Fibroblast of pulmonary artery (primary cell): ENCODE results near the gene ABCC10.
"Not testable (repeated sequence)": the region's sequence is repeated elsewhere in the genome, so short reads cannot be mapped to it uniquely, and the experiment has no call there.

Experiments used
- DNase-seq: peaks from one replicate; pipeline ENCODE4 v3.0.0-alpha.2; 2010; ENCODE audit warnings: low read depth
- H3K4me3 ChIP-seq: replicated peaks from 2 replicates; pipeline ENCODE4 v1.5.1; 2011; ENCODE audit warnings: low read depth, mild to moderate bottlenecking, control low read depth, low read length, moderate library complexity
- TF ChIP-seq, protein P1 (sequence below): IDR thresholded peaks from 2 replicates; pipeline ENCODE4 v1.5.1; 2011; ENCODE audit warnings: mild to moderate bottlenecking, control low read depth, low read length, inconsistent platforms; ENCODE audit errors: missing control alignments

ABCC10 gene

DNA sequence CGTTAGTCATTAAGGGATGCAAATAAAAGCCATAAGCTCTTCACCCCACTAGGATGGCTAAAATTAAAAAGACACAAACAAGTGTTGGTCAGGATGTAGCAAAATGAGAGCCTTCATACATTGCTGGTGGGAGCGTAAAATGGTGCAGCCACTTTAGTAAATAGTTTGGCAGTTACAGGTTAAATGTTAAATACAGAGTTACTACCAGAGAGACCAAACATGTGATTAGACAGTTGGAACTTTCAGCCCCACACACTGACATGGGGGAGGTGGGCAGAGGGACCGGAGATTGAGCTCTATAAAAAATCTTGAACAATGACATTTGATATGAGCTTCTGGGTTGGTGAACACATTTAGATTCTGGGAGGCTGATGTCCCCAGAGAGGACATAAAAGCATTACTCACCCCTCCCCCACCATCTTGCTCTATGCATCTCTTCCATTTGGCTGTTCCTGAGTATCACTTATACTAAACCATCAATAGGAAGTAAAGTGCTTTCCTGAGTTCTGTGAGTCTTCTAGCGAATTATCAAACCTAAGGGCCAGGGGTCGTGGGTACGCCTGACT lies 37.5 kb upstream of the ABCC10 start:
- TF ChIP-seq, protein P1, sequence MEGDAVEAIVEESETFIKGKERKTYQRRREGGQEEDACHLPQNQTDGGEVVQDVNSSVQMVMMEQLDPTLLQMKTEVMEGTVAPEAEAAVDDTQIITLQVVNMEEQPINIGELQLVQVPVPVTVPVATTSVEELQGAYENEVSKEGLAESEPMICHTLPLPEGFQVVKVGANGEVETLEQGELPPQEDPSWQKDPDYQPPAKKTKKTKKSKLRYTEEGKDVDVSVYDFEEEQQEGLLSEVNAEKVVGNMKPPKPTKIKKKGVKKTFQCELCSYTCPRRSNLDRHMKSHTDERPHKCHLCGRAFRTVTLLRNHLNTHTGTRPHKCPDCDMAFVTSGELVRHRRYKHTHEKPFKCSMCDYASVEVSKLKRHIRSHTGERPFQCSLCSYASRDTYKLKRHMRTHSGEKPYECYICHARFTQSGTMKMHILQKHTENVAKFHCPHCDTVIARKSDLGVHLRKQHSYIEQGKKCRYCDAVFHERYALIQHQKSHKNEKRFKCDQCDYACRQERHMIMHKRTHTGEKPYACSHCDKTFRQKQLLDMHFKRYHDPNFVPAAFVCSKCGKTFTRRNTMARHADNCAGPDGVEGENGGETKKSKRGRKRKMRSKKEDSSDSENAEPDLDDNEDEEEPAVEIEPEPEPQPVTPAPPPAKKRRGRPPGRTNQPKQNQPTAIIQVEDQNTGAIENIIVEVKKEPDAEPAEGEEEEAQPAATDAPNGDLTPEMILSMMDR = no peak
- H3K4me3 ChIP-seq = no peak overlapping the region
- DNase-seq = no peak

DNA sequence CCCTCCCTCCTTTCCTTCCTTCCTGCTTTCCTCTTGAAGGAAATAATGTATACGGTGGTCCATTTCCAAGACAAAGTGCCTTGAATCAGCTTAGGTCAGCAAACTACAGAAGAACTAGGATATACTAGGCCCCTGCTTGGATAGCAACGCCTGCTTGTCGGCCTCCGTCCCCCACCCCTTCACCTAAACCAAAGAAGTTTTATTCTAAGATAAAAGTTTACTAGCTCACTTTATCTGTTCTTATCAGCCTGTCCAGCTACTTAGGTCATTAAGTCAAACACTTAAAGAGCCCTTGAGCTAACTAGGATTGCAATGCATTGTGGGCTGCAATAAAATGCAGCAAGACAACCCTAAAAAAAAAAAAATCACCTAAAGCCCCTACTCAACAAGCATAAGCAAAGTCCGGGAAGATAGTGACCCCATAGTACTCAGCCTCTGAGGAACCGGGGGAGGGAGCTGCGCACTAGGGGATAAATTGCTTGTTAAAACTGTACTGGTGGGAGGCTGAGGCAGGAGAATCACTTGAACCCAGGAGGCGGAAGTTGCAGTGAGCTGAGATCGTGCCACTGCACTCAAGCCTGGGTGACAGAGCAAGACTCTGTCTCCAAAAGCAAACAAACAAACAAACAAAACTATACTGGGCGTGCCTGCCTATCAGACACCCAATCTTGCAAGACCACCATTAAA lies 36.4 kb upstream of the ABCC10 start:
- DNase-seq = not testable (repeated sequence)

DNA sequence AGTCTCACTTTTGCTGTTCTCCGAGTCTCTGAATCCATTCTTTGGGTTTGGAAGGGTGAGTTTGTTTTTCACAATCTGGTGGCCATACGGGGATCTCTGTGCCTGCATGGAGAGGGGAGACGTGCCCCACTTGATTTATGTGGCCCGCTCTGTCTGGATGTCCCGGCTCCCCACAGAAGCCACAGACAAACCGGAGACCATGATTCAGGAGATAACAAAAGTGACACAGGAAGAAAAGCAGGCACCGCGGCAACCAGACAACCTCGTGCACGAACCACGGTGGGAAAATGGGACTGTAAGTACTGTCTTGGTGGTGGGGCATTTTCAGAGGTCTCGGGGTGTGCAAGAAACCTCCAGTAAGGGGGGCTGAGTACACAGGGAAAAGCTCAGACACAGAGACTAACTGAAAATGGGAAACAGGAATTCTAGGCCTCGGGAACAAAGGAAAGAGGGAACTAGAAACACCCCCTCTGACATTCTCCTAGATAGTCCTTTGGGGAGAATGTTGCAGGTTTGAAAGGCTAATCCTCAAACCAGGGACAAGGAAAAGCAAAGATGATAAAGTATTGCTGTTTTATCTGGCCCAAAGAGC lies 35.8 kb upstream of the ABCC10 start:
- TF ChIP-seq, protein P1 = no peak
- DNase-seq = no peak
- H3K4me3 ChIP-seq = no peak overlapping the region

More for the DNA sequence above, 36.4 kb upstream of the ABCC10 start:
- H3K4me3 ChIP-seq = not testable (repeated sequence)

DNA sequence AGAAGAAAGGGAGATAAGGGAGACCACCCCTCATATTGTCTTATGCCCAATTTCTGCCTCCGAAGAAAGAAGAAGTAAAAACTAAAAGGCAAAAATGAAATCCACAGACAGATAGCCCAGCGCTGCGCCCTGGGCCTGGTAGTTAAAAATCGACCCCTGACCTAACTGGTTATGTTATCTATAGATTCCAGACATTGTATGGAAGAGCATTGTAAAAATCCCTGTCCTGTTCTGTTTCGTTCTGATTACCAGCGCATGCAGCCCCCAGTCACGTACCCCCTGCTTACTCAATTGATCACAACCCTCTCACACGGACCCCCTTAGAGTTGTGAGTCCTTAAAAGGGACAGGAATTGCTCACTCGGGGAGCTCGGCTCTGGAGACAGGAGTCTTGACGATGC lies 34.2 kb upstream of the ABCC10 start:
- DNase-seq, H3K4me3 ChIP-seq: not testable (repeated sequence)

DNA sequence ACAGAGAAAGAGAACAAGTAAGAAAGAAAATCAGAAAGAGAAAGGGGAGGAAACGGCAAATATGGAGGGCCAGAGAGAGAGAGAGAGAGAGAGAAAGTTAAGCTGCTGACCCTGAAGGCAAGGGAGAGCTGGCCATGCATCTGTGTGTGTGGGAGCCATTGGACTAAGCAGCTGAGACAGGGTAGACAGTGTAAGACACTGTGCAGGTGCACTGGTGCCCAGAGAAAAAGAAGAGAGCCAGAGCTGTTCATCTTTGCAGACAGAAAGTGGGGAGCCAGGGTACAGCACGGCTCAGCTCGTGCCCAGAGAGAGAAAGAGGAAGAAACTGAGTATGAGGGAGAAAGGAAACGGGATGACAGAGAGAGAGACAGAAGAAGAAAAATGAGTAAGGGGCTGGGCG lies 33.7 kb upstream of the ABCC10 start:
- TF ChIP-seq, protein P1 = no peak
- H3K4me3 ChIP-seq = no peak overlapping the region
- DNase-seq = no peak

DNA sequence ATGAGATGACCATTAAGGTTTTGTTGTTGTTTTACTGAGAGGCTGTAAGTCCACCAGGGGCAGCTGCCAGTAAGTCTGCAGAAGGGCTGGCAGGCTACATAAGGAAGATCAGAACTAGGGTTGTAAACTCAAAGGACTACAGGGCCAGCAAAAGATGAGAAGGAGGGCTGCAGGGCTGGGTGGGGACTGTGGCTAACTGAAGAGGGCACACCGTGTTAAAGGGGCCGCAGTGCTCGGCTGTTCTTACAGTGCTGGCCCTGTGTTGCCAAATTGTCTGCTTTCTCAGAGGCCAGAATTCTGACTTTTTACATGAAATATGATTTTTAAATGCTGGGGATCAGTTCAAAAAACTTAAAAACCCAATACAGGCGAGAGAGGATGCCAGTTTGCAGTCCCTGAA lies 32.4 kb upstream of the ABCC10 start:
- no peak for DNase-seq
- H3K4me3 ChIP-seq = no peak overlapping the region
- TF ChIP-seq, protein P1 = no peak

DNA sequence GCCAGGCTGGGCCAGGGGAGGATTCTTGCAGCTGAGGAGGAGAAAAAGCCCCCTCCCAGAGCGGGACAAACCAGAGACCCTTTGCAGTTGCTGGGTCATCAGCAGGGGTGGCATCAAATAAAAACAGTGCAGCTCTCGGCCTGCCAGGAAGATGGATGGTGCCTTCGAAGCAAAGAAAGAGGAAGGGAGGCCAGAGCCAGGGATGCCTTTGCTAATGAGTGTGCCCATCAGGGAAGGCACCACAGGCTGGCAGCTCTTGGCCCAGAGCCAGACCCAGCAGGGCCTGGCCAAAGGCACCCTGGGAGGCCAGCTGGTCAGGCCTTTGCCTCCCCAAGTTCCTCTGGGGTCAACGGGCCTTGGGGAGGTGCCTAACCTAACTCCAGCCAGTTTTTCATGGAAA lies 31.6 kb upstream of the ABCC10 start:
- DNase-seq = no peak
- TF ChIP-seq, protein P1 = no peak

More for the DNA sequence above, 31.6 kb upstream of the ABCC10 start:
- no peak overlapping the region for H3K4me3 ChIP-seq
